GM18951 (cell line): ENCODE data around the gene GCNT2.

Experiments
- POLR2A ChIP-seq: IDR thresholded peaks from 4 replicates; pipeline ENCODE4 v1.6.1; 2011; ENCODE audit warnings: mild to moderate bottlenecking; ENCODE audit not compliant: insufficient read length, insufficient read depth; ENCODE audit errors: extremely low read depth
- in situ Hi-C: fragments of 300-500 bp; cut with MboI; formaldehyde crosslinking; loops from one replicate; pipeline ENCODE4 v1.12.0; 2022; ENCODE audit warnings: low sequenced_read_pairs, mixed read lengths, inconsistent platforms; ENCODE audit not compliant: unreplicated experiment

The GCNT2 gene

DNA sequence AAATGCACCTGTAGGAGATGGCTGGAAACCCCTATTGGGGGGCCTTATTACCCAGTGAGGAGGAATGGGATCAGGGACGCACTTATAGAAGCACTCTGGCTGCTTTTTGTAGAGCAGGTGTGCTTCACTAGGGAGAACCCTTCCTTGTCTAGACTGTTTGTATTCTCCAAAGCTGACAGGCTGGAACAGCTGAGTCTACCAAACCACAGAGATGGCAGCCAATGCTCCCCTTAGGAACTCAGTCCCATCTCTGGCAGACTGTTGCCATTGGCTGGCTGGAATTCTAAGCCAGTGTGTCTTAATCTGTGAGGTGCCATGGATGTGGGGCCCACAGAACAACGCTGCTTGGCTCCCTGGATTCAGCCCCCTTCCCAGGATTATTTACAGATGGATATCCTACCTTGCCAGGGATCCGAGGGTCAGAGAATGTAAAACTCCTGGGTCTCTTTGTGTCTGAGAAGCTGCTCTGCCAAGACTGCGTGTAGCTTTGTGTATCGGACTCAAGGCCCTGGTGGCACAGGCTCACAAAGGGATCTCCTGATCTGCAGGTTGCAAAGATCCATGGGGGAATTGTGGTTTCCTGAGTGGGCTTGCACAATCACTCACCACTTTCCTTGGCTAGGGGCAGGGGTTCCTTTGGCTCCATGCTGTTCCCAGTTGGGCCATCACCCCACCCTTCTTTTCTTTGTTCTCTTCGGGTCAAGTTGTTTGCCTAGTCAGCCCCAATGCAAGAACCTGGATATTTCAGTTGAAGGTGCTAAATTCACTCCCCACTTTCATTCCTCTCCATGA, 147.2 kb downstream of the GCNT2 start:
- no peak for TF ChIP-seq POLR2A
- in situ Hi-C loops: no loop called here

DNA sequence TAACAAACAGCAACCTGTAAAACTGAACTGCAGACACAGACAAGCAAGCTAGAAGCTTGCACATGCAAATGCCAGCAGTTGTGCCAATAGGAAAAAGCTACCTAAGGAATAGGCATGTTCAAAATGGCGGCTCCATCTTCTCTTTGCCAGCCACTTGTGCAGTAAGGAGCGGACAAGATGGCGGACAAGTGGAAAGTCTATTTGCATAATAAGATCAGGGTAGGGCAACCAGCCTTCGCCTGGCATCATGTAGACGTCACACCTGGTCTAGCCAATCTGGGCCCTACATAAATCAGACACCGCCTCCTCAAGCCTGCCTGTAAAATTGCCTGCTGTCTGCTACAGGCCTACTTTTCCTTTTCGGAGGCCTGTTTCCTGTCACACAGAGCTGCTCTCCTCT, 155.3 kb downstream of the GCNT2 start:
- no peak for TF ChIP-seq POLR2A
- in situ Hi-C loops: no loop called here

DNA sequence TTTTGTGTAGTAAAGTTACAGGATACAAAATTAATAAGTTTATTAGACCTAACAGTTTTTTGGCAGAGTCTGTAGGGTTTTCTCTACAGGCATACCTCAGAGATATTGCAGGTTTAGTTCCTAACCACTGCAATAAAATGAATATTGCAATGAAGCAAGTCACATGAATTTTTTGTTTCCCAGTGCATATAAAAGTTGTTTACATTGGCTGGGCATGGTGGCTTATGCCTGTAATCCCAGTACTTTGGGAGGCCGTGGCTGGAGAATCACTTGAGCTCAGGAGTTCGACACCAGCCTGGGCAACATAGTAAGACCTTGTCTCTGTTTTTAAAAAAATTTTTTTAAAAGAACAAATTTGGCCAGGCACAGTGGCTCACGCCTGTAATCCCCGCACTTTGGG, 157.3 kb downstream of the GCNT2 start:
- in situ Hi-C loops: no loop called here
- no peak for TF ChIP-seq POLR2A
